SU-DHL-6 (cell line): Measurements from ENCODE around the gene COL20A1.

Source experiments
- H2AFZ ChIP-seq: fragments of 200-600 bp; sonication (generic); 2 replicates; pipeline ENCODE4 v1.6.1; 2014; ENCODE audit warnings: low read depth, mild to moderate bottlenecking, moderate library complexity, mixed read lengths, antibody characterized with exemption, low read length; ENCODE audit not compliant: severe bottlenecking
- H3F3A ChIP-seq: fragments of 200-600 bp; shearing (Covaris generic); 2 replicates; pipeline ENCODE4 v1.6.0; 2016; ENCODE audit warnings: antibody characterized with exemption, mild to moderate bottlenecking; ENCODE audit not compliant: insufficient read depth
- H3K27ac ChIP-seq: fragments of 200-600 bp; sonication (generic); 2 replicates; pipeline ENCODE4 v1.5.1; 2016; ENCODE audit warnings: low read depth, mild to moderate bottlenecking, low read length, moderate library complexity, mixed read lengths
- H3K27me3 ChIP-seq: fragments of 200-600 bp; sonication (generic), shearing (Covaris generic); 2 replicates; pipeline ENCODE4 v1.6.0; 2014; ENCODE audit warnings: mild to moderate bottlenecking, low read length
- H3K36me3 ChIP-seq: fragments of 200-600 bp; sonication (generic); 2 replicates; pipeline ENCODE4 v1.6.1; 2014; ENCODE audit warnings: mild to moderate bottlenecking, low read length, mixed read lengths
- H3K4me2 ChIP-seq: fragments of 300-600, 200-600 bp; shearing (Covaris generic), sonication (generic); 2 replicates; pipeline ENCODE4 v1.6.0; 2014; ENCODE audit warnings: low read length, low read depth, mild to moderate bottlenecking; ENCODE audit not compliant: poor library complexity, severe bottlenecking
- H3K4me3 ChIP-seq: fragments of 200-600 bp; sonication (generic); 2 replicates; pipeline ENCODE4 v1.5.1; 2014; ENCODE audit warnings: antibody characterized with exemption, low read length, mild to moderate bottlenecking, mixed read lengths; ENCODE audit not compliant: insufficient read depth, poor library complexity, severe bottlenecking
- H3K79me2 ChIP-seq: fragments of 200-600 bp; sonication (generic); 2 replicates; pipeline ENCODE4 v1.6.1; 2014; ENCODE audit warnings: mild to moderate bottlenecking, low read length, moderate library complexity; ENCODE audit not compliant: insufficient read depth
- H3K9ac ChIP-seq: fragments of 200-600 bp; sonication (generic); 2 replicates; pipeline ENCODE4 v1.7.0; 2014; ENCODE audit warnings: mild to moderate bottlenecking, low read length
- H3K9me2 ChIP-seq: fragments of 200-600 bp; sonication (generic); replicated peaks from 2 replicates; pipeline ENCODE4 v1.6.1; 2014; ENCODE audit warnings: low read length; ENCODE audit not compliant: insufficient read depth
- H3K9me3 ChIP-seq: fragments of 200-600 bp; sonication (generic); 2 replicates; pipeline ENCODE4 v1.6.1; 2014; ENCODE audit warnings: low read length, mixed read lengths; ENCODE audit not compliant: insufficient read depth
- H4K20me1 ChIP-seq: fragments of 200-600 bp; sonication (generic); 2 replicates; pipeline ENCODE4 v1.6.1; 2014; ENCODE audit warnings: low read depth, mild to moderate bottlenecking, antibody characterized with exemption, low read length, moderate library complexity, mixed read lengths
- CTCF ChIP-seq: fragments of 200-600 bp; sonication (generic); IDR thresholded peaks from one replicate; pipeline ENCODE4 v1.5.1; 2017; ENCODE audit warnings: antibody characterized with exemption, mild to moderate bottlenecking, low read length, moderate library complexity; ENCODE audit not compliant: insufficient read depth, poor library complexity, severe bottlenecking
- EZH2phosphoT487 ChIP-seq: fragments of 200-600 bp; sonication (generic), shearing (Covaris generic); conservative IDR thresholded peaks from 2 replicates; pipeline ENCODE4 v1.6.1; 2018; ENCODE audit warnings: mild to moderate bottlenecking, antibody characterized with exemption, low read length, moderate library complexity, mixed read lengths

COL20A1 gene

GRCh38 chr20:63278661-63279060 is 14.3 kb upstream of the COL20A1 start:
- no peaks in the 10 kb centered on the region for H3K9me3 ChIP-seq
- H3K36me3 ChIP-seq = no peaks in the 10 kb centered on the region
- no peaks in the 10 kb centered on the region for H3K27me3 ChIP-seq
- H3K4me3 ChIP-seq = no peak overlapping the region
- TF ChIP-seq CTCF (no peak), EZH2phosphoT487 (no peak)
- H3K9me2 ChIP-seq = no peaks in the 10 kb centered on the region
- H3K4me2 ChIP-seq = no peak overlapping the region
- H4K20me1 ChIP-seq = no peaks in the 10 kb centered on the region
- no peak overlapping the region for H3K27ac ChIP-seq
- H2AFZ ChIP-seq = no peak overlapping the region
- no peak overlapping the region for H3K9ac ChIP-seq
- H3F3A ChIP-seq = no peaks in the 10 kb centered on the region
- H3K79me2 ChIP-seq = peaks cover 20% of the 10 kb centered on the region

- Histone ChIP-seq H3K9me2 (no peaks in the 10 kb centered on the region), H3K4me3 (no peak overlapping the region), H2AFZ (no peak overlapping the region), H3K36me3 (no peaks in the 10 kb centered on the region), H3K9ac (no peak overlapping the region), H3K9me3 (no peaks in the 10 kb centered on the region), H3F3A (no peaks in the 10 kb centered on the region), H3K79me2 (peaks cover 12% of the 10 kb centered on the region; the same call in 1 of the 2 replicates), H4K20me1 (no peaks in the 10 kb centered on the region), H3K27ac (no peak overlapping the region), H3K27me3 (no peaks in the 10 kb centered on the region), H3K4me2 (no peak overlapping the region)
- no peak for TF ChIP-seq CTCF
- no peak for TF ChIP-seq EZH2phosphoT487
Observed at GRCh38 chr20:63279931-63280330, 13.1 kb upstream of the COL20A1 start.

- no peaks in the 10 kb centered on the region for H3K9me2 ChIP-seq
- H3K27ac ChIP-seq = no peak overlapping the region
- H3K36me3 ChIP-seq = no peaks in the 10 kb centered on the region
- 0 out of 2 replicates have a peak, but pooled peaks cover 8% of the 10 kb centered on the region for H3K79me2 ChIP-seq
- no peak overlapping the region for H3K9ac ChIP-seq
- H2AFZ ChIP-seq = no peak overlapping the region
- no peaks in the 10 kb centered on the region for H3F3A ChIP-seq
- H4K20me1 ChIP-seq = no peaks in the 10 kb centered on the region
- no peaks in the 10 kb centered on the region for H3K27me3 ChIP-seq
- H3K4me2 ChIP-seq = no peak overlapping the region
- H3K4me3 ChIP-seq = no peak overlapping the region
- no peaks in the 10 kb centered on the region for H3K9me3 ChIP-seq
- TF ChIP-seq EZH2phosphoT487 (no peak), CTCF (no peak)
Observed at GRCh38 chr20:63280371-63280770, 12.6 kb upstream of the COL20A1 start.
